ENCODE data around the gene SLC39A11.

GRCh38 chr17:72829883-72830282 is 262.6 kb downstream of the SLC39A11 start:
- TF ChIP-seq TAF1 (IDR thresholded peaks at IDR 0.05; ENCODE audit: low read depth, low read length) (no peak), POLR2A (IDR thresholded peaks at IDR 0.05; ENCODE audit: low read depth, low read length) (no peak)

All from GM12891 (cell line).